HG03025 (cell line): ENCODE data around the gene CD300LB.
"Not testable (repeated sequence)": the region's sequence is repeated elsewhere in the genome, so short reads cannot be mapped to it uniquely, and the experiment has no call there.

ENCODE experiments used
- ATAC-seq: cut with Tn5 transposase; IDR thresholded peaks from one replicate; pipeline ENCODE4 v1.9.1; 2021; ENCODE audit warnings: mild to moderate bottlenecking, moderate library complexity; ENCODE audit not compliant: unreplicated experiment, low FRiP score

CD300LB gene

GRCh38 chr17:74527081-74527480, 4.2 kb downstream of the CD300LB start:
- no peak for ATAC-seq

DNA sequence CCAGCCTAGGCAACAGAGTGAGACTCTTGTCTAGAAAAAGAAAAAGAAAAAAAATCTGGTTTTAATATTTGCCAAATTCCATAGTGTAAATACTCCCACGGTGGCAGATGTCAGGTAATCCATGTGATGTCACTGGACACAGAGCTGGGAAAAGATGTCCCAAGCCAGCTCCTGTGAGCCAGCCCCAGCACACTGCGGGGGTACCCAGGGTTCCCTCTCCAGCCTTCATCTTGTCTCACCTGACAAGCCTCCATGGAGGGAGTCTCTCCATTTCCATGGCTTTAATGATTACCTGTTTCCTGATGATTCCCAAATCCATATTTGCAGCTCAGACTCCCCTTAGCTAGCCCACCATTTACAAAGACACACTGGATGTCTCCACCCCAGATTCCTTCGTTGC, 4.6 kb downstream of the CD300LB start:
- ATAC-seq = no peak

- no peak for ATAC-seq
Observed at GRCh38 chr17:74525781-74526288, 5.4 kb downstream of the CD300LB start.

GRCh38 chr17:74525465-74525725, 5.9 kb downstream of the CD300LB start:
- ATAC-seq = no peak

DNA sequence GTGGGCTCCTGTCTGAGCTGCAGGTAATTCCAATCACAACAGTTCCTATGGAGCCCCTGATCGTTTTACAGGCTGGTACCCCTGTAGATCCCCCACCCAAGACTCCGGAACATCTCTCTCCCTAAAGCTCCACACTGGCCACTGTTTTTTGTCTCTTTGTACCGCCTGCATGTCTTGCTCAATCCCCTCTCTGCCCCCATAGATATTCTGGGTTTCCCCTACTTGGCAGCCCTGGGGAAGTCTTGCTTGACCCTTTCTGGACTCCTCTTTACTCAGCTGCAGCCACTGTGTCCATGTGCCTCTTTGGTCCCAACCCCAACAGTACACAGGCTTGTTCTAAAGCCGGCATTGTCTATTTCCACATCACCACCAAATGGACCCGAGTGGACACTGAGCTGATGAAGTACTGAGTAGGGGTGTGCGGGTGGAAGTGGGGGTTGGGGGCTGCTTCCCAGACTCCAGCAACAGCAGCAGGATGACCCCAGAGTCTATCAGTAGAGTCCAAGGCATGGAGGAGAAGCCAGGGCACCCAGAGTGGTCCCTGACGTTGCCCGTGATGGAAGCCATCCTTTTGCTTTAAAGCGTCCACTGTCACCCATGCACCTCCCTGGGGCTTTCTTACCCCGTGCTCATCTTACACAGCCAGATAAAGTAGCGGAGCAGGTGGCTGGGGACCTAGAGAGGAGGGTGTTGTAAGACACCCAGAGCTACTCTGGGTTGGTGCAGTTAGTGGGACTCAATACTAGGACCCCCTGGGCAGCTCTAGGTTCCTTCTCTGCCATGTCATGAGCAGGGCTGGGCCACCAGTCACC, 6.4 kb downstream of the CD300LB start:
- no peak for ATAC-seq

DNA sequence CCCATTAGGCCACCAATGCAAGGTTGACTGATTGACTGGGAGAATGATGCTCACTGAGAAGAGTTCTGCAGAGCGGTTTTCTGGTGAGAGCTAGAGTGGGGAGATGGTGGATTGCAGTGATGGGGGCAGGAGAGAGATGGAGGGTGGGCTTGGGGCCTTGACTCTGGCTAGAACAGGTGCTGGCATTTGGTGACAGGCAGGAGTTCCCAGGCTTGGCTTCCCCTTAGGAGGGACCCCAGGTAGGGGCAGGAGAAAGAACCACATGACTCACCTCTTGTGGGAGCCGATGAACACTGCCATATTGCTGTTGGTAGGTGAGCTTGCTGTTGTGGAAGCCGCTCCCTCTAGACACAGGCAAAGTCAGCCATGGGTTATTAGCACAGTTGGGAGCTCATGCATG, 8.0 kb downstream of the CD300LB start:
- no peak for ATAC-seq

- no peak for ATAC-seq
Observed at GRCh38 chr17:74522381-74523105, 8.7 kb downstream of the CD300LB start.

DNA sequence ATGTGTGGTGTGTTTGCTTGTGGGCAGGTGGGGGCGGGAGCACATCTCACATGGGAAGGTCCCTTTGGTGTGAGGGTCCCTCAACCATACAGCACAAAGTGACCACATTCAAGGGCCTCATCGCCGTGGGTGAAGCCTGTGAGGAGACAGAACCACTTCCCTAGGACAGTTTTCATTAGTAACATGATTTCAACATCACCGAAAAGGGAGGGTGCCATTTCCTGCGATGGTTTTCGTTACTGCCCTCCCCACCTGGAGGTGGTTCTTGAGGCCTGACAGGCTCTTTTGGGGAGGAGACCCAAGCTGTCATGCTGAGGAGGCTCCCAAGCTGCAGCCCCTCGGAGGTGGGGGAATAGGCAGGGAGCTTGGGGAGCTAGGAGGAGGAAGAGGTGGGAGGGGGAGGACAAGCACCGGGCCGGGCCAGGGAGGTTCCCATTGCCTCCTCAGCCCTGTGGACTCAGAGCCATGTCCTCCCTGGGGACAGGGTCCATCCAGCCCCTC, 9.5 kb downstream of the CD300LB start:
- ATAC-seq = no peak

DNA sequence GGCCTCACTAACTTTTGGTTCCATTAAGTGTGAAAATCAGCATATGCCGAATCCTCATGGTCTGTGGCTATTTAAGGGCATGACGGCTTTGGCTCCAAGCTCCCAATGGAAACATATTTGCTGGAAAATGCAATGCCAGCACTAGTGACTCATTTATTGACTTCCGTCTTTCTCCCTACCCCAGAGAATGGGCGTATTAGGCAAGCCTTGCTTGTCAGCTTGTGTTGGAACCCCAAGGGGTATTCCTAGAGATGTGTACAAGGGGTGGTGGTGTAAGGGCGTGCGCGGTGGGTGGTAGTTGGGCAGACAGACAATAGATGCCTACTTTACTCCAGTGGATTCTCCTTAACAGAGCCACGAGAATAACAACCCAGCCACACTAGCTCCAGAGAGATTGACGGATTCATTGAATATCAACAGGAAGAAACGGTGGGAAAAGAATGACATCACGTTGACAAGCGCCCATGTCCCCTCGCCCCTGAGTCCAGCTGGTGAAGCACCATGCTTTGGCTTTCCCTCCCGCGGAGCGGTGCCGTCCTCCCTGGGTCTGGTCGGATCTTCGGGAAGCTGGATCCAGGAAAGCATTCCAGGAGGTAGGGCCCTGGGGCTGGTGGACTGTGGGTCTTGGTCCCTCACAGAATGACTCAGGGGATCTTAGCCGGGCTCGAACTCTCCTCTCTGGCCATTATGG, 10.3 kb downstream of the CD300LB start:
- no peak for ATAC-seq

GRCh38 chr17:74520016-74520434, 11.2 kb downstream of the CD300LB start:
- no peak for ATAC-seq

DNA sequence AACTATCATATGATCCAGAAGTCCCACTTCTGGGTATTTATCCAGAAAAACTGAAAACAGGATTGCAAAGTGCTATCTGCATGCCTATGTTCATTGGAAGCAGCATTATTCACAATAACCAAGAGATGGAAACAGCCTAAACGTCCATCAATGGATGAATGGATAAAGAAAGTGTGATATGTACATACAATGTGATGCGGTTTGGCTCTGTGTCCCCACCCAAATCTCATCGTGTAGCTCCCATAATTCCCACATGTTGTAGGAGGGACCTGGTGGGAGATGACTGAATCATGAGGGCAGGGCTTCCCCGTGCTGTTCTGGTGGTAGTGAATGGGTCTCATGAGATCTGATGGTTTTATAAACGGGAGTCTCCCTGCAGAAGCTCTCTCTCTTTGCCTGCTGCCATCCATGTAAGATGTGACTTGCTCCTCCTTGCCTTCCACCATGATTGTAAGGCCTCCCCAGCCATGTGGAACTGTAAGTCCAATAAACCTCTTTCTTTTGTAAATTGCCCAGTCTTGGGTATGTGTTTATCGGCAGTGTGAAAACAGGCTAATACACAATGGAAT, 12.8 kb downstream of the CD300LB start:
- ATAC-seq = not testable (repeated sequence)

- no peak for ATAC-seq
Observed at GRCh38 chr17:74516561-74517328, 14.5 kb downstream of the CD300LB start.

DNA sequence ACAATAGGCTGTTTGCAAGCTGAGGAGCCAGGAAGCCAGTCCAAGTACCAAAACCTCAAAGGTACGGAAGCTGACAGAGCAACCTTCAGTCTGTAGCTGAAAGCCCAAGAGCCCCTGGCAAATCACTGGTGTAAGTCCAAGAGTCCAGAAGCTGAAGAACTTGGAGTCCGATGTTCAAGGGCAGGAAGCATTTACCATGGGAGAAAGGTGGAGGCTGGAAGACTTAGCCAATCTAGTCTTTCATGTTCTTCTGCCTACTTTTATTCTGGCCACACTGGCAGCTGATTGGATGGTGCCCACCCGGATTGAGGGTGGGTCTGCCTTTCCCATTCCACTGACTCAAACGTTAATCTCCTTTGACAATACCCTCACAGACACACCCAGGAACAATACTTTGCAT, 15.3 kb downstream of the CD300LB start:
- no peak for ATAC-seq

DNA sequence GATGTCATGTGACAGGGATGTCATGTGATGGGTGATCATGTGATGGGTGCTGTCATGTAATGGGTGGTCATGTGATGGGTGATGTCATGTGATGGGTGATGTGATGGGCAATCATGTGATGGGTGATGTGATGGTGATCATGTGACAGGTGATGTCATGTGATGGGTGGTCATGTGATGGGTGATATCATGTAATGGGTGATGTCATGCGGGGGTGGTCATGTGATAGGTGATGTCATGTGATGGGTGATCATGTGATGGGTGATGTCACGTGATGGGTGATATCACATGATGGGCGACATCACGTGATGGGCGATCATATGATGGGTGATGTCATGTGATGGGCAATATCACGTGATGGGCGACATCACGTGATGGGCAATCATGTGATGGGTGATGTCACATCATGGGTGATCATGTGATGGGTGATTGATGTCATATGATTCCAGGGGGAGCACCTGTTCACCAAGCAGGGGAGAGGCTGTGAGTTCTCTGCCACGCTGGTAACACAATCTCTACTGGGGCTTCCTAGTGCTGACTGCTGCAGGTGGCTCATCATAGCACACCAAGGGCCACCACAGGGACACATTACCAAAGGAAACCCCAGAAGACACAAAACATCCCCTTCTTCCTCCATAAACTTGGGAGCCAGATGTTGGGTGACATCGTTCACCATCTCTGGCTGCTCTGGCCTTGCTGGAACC, 16.5 kb downstream of the CD300LB start:
- no peak for ATAC-seq

- ATAC-seq = no peak
Observed at GRCh38 chr17:74513987-74514631, 17.2 kb downstream of the CD300LB start.

- no peak for ATAC-seq
Observed at GRCh38 chr17:74512624-74513091, 18.6 kb downstream of the CD300LB start.

- no peak for ATAC-seq
Observed at GRCh38 chr17:74512036-74512435, 19.2 kb downstream of the CD300LB start.

GRCh38 chr17:74508156-74508555, 23.1 kb downstream of the CD300LB start:
- ATAC-seq = no peak

GRCh38 chr17:74503949-74504348, 27.3 kb downstream of the CD300LB start:
- not testable (repeated sequence) for ATAC-seq
